ENCODE measurements around the gene KIAA1210.

Gene KIAA1210

GRCh38 chrX:119093991-119094735 lies 33.4 kb downstream of the KIAA1210 start:
- DNase-seq (ENCODE audit: low spot score), result no peak

GRCh38 chrX:119090627-119091026 lies 37.0 kb downstream of the KIAA1210 start:
- no peak for DNase-seq (ENCODE audit: low spot score)

- no peak for DNase-seq (ENCODE audit: low spot score)
Observed at GRCh38 chrX:119089619-119090018, 38.0 kb downstream of the KIAA1210 start.

- DNase-seq (ENCODE audit: low spot score), result no peak
Observed at GRCh38 chrX:119087121-119087520, 40.5 kb downstream of the KIAA1210 start.

GRCh38 chrX:119084766-119085165 lies 42.8 kb downstream of the KIAA1210 start:
- no peak for DNase-seq (ENCODE audit: low spot score)

- no peak for DNase-seq (ENCODE audit: low spot score)
Observed at GRCh38 chrX:119082278-119082677, 45.3 kb downstream of the KIAA1210 start.

GRCh38 chrX:119075270-119076025 lies 52.2 kb downstream of the KIAA1210 start:
- DNase-seq (ENCODE audit: low spot score), result no peak

- DNase-seq (ENCODE audit: low spot score), result no peak
Observed at GRCh38 chrX:119073911-119074310, 53.7 kb downstream of the KIAA1210 start.

GRCh38 chrX:119073200-119073905 lies 54.3 kb downstream of the KIAA1210 start:
- no peak for DNase-seq (ENCODE audit: low spot score)

- no peak for DNase-seq (ENCODE audit: low spot score)
Observed at GRCh38 chrX:119072744-119073143, 54.9 kb downstream of the KIAA1210 start, which contains the start of gene CT47C1. Gene CT47C1 (plus strand): TSS chrX:119072993. CDS start chrX:119073226, 233 bp downstream.

GRCh38 chrX:119071381-119071780 lies 56.2 kb downstream of the KIAA1210 start:
- DNase-seq (ENCODE audit: low spot score), result no peak

- DNase-seq (ENCODE audit: low spot score), result no peak
Observed at GRCh38 chrX:119069762-119070161, 57.9 kb downstream of the KIAA1210 start.

GRCh38 chrX:119069128-119069527 lies 58.5 kb downstream of the KIAA1210 start:
- no peak for DNase-seq (ENCODE audit: low spot score)

- peak; percentile 36 for DNase-seq (ENCODE audit: low spot score)
Observed at GRCh38 chrX:119067023-119067739, 60.4 kb downstream of the KIAA1210 start.

GRCh38 chrX:119063428-119063827 lies 64.2 kb downstream of the KIAA1210 start:
- no peak for DNase-seq (ENCODE audit: low spot score)

GRCh38 chrX:119062750-119063374 lies 64.8 kb downstream of the KIAA1210 start:
- no peak for DNase-seq (ENCODE audit: low spot score)

GRCh38 chrX:119055687-119056086 lies 71.9 kb downstream of the KIAA1210 start:
- no peak for DNase-seq (ENCODE audit: low spot score)

GRCh38 chrX:119045884-119046283 lies 81.7 kb downstream of the KIAA1210 start:
- no peak for DNase-seq (ENCODE audit: low spot score)

- DNase-seq (ENCODE audit: low spot score), result no peak
Observed at GRCh38 chrX:119042996-119043395, 84.6 kb downstream of the KIAA1210 start.

- no peak for DNase-seq (ENCODE audit: low spot score)
Observed at GRCh38 chrX:119042040-119042439, 85.6 kb downstream of the KIAA1210 start.

- peak; percentile 51 for DNase-seq (ENCODE audit: low spot score)
Observed at GRCh38 chrX:119041175-119041574, 86.4 kb downstream of the KIAA1210 start.

- no peak for DNase-seq (ENCODE audit: low spot score)
Observed at GRCh38 chrX:119040432-119040831, 87.2 kb downstream of the KIAA1210 start.

Data from kidney capillary endothelial cell (primary cell).